ENCODE measurements around the gene SCN4A.
"Not testable (repeated sequence)": the region's sequence is repeated elsewhere in the genome, so short reads cannot be mapped to it uniquely, and the experiment has no call there.

SCN4A gene

DNA sequence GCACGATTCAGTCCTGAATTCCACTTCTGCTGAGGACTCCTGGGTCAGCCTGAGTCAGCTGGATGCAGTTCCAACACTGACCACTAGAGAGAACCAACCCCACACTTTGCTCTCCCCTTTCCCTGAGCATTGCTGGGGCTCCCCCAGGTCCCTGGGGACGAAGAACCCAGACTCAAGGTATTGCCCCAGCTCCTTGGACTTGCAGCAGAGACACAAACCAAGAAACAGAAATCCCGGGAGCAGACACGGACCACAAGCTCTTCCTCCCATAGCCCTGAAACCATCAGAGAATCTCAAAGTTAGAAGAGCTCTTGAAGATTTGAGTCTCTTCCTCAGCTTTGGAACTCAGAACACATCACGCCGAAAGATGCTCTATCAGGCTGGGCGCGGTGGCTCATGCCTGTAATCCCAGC lies 53.4 kb downstream of the SCN4A start:
- ATAC-seq (ENCODE audit: low read depth), result peak; percentile 77; the same call in 2 of the 3 replicates
- DNase-seq (ENCODE audit: low spot score), result no peak
- Histone ChIP-seq H3K27me3 (ENCODE audit: insufficient read depth, poor library complexity, severe bottlenecking) (peaks cover 2% of the 10 kb centered on the region), H3K27ac (ENCODE audit: poor library complexity, severe bottlenecking) (no peak overlapping the region), H3K36me3 (ENCODE audit: low read depth) (no peaks in the 10 kb centered on the region), H3K4me1 (ENCODE audit: insufficient read depth, poor library complexity, severe bottlenecking) (no peaks in the 10 kb centered on the region), H3K9me3 (ENCODE audit: severe bottlenecking) (no peaks in the 10 kb centered on the region), H3K4me3 (ENCODE audit: severe bottlenecking) (no peak overlapping the region)
- TF ChIP-seq, protein P1, sequence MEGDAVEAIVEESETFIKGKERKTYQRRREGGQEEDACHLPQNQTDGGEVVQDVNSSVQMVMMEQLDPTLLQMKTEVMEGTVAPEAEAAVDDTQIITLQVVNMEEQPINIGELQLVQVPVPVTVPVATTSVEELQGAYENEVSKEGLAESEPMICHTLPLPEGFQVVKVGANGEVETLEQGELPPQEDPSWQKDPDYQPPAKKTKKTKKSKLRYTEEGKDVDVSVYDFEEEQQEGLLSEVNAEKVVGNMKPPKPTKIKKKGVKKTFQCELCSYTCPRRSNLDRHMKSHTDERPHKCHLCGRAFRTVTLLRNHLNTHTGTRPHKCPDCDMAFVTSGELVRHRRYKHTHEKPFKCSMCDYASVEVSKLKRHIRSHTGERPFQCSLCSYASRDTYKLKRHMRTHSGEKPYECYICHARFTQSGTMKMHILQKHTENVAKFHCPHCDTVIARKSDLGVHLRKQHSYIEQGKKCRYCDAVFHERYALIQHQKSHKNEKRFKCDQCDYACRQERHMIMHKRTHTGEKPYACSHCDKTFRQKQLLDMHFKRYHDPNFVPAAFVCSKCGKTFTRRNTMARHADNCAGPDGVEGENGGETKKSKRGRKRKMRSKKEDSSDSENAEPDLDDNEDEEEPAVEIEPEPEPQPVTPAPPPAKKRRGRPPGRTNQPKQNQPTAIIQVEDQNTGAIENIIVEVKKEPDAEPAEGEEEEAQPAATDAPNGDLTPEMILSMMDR (IDR thresholded peaks at IDR 0.05; ENCODE audit: poor library complexity, severe bottlenecking), result peak; percentile 86

DNA sequence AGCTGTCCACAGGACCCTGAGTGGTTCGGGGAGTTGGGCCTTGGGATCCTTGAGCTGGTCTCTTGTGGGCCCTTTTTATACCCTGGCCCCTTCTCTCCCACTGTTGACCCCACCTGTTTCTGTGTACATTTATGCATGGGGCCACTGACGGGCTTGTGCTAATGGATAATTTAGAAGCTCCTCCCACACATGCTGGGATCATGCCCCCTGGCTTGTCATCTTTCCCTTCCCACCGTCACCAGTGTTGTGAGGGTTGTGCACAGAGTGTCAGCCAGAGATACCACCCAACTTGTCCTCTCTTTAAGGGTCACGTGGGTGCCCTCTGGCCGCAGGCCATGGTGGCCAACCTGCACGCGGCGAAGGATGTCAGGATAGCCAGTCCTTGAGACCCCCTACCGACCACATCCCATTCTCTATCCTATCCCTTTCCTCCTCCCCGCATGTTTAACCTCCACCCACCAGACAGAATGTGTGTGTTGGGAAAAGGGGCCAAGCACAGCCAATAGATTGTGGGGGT lies 53.9 kb downstream of the SCN4A start, which contains the start of gene GH1:
TSS of gene GH1 (minus strand) at position 51 of the 517 bp plus-strand sequence. CDS start 63 bp downstream, outside the sequence.
- H3K27me3 ChIP-seq (ENCODE audit: insufficient read depth, poor library complexity, severe bottlenecking); ATAC-seq (ENCODE audit: low read depth); H3K4me3 ChIP-seq (ENCODE audit: severe bottlenecking); H3K27ac ChIP-seq (ENCODE audit: poor library complexity, severe bottlenecking); DNase-seq (ENCODE audit: low spot score); H3K4me1 ChIP-seq (ENCODE audit: insufficient read depth, poor library complexity, severe bottlenecking); H3K9me3 ChIP-seq (ENCODE audit: severe bottlenecking); H3K36me3 ChIP-seq (ENCODE audit: low read depth): not testable (repeated sequence)

- H3K27me3 ChIP-seq (ENCODE audit: insufficient read depth, poor library complexity, severe bottlenecking), result peaks cover 2% of the 10 kb centered on the region
- H3K4me3 ChIP-seq (ENCODE audit: severe bottlenecking), result no peak overlapping the region
- no peaks in the 10 kb centered on the region for H3K9me3 ChIP-seq (ENCODE audit: severe bottlenecking)
- TF ChIP-seq, protein P1 (IDR thresholded peaks at IDR 0.05; ENCODE audit: poor library complexity, severe bottlenecking), result no peak
- ATAC-seq (ENCODE audit: low read depth) (no peak), DNase-seq (ENCODE audit: low spot score) (no peak)
- H3K36me3 ChIP-seq (ENCODE audit: low read depth), result no peaks in the 10 kb centered on the region
- H3K4me1 ChIP-seq (ENCODE audit: insufficient read depth, poor library complexity, severe bottlenecking), result no peaks in the 10 kb centered on the region
- no peak overlapping the region for H3K27ac ChIP-seq (ENCODE audit: poor library complexity, severe bottlenecking)
Observed at GRCh38 chr17:63918305-63918704, 54.4 kb downstream of the SCN4A start.

- no peaks in the 10 kb centered on the region for H3K36me3 ChIP-seq (ENCODE audit: low read depth)
- TF ChIP-seq, protein P1 (IDR thresholded peaks at IDR 0.05; ENCODE audit: poor library complexity, severe bottlenecking), result no peak
- DNase-seq (ENCODE audit: low spot score) (no peak), ATAC-seq (ENCODE audit: low read depth) (no peak)
- H3K27me3 ChIP-seq (ENCODE audit: insufficient read depth, poor library complexity, severe bottlenecking), result peaks cover 2% of the 10 kb centered on the region
- no peaks in the 10 kb centered on the region for H3K9me3 ChIP-seq (ENCODE audit: severe bottlenecking)
- H3K4me3 ChIP-seq (ENCODE audit: severe bottlenecking), result no peak overlapping the region
- no peak overlapping the region for H3K27ac ChIP-seq (ENCODE audit: poor library complexity, severe bottlenecking)
- no peaks in the 10 kb centered on the region for H3K4me1 ChIP-seq (ENCODE audit: insufficient read depth, poor library complexity, severe bottlenecking)
Observed at GRCh38 chr17:63917646-63918045, 55.1 kb downstream of the SCN4A start.

DNA sequence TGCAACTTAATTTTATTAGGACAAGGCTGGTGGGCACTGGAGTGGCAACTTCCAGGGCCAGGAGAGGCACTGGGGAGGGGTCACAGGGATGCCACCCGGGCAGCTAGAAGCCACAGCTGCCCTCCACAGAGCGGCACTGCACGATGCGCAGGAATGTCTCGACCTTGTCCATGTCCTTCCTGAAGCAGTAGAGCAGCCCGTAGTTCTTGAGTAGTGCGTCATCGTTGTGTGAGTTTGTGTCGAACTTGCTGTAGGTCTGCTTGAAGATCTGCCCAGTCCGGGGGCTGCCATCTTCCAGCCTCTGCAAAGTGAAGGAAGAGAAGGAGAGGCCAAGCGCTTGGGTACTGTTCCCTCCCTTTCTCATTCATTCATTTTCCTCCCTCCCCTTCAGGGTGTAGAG lies 55.5 kb downstream of the SCN4A start:
- not testable (repeated sequence) for ATAC-seq (ENCODE audit: low read depth); H3K4me1 ChIP-seq (ENCODE audit: insufficient read depth, poor library complexity, severe bottlenecking); H3K36me3 ChIP-seq (ENCODE audit: low read depth); DNase-seq (ENCODE audit: low spot score); H3K27me3 ChIP-seq (ENCODE audit: insufficient read depth, poor library complexity, severe bottlenecking); H3K9me3 ChIP-seq (ENCODE audit: severe bottlenecking); H3K27ac ChIP-seq (ENCODE audit: poor library complexity, severe bottlenecking); H3K4me3 ChIP-seq (ENCODE audit: severe bottlenecking)

GRCh38 chr17:63916566-63917185 lies 56.0 kb downstream of the SCN4A start:
- H3K36me3 ChIP-seq (ENCODE audit: low read depth), result no peaks in the 10 kb centered on the region
- DNase-seq (ENCODE audit: low spot score), result peak; percentile 4
- ATAC-seq (ENCODE audit: low read depth), result no peak
- H3K4me1 ChIP-seq (ENCODE audit: insufficient read depth, poor library complexity, severe bottlenecking), result no peaks in the 10 kb centered on the region
- TF ChIP-seq, protein P1 (IDR thresholded peaks at IDR 0.05; ENCODE audit: poor library complexity, severe bottlenecking), result no peak
- H3K4me3 ChIP-seq (ENCODE audit: severe bottlenecking), result no peak overlapping the region
- no peaks in the 10 kb centered on the region for H3K9me3 ChIP-seq (ENCODE audit: severe bottlenecking)
- H3K27me3 ChIP-seq (ENCODE audit: insufficient read depth, poor library complexity, severe bottlenecking), result peaks cover 2% of the 10 kb centered on the region
- H3K27ac ChIP-seq (ENCODE audit: poor library complexity, severe bottlenecking), result no peak overlapping the region

GRCh38 chr17:63915753-63916152 lies 57.0 kb downstream of the SCN4A start:
- not testable (repeated sequence) for DNase-seq (ENCODE audit: low spot score); H3K4me1 ChIP-seq (ENCODE audit: insufficient read depth, poor library complexity, severe bottlenecking); H3K27ac ChIP-seq (ENCODE audit: poor library complexity, severe bottlenecking); H3K4me3 ChIP-seq (ENCODE audit: severe bottlenecking); H3K36me3 ChIP-seq (ENCODE audit: low read depth); H3K9me3 ChIP-seq (ENCODE audit: severe bottlenecking); ATAC-seq (ENCODE audit: low read depth); H3K27me3 ChIP-seq (ENCODE audit: insufficient read depth, poor library complexity, severe bottlenecking)

All from RWPE2 (cell line).